Transverse colon (tissue), 4 donors: Measurements from ENCODE around the gene FKBP10.
A peak's percentile ranks its signal among the peaks of the same experiment; 100 is the strongest.

Experiments used
- CTCF ChIP-seq, 5 experiments: fragments of 200-600 bp in 3 of 5; fragments of 450-650 bp in 2 of 5; sonication (generic) in 3 of 5; IDR thresholded peaks; 1 replicate in 2 of 5; 2 replicates in 3 of 5; pipeline ENCODE4 v1.5.1; 2016 to 2017; ENCODE audit warnings: antibody characterized with exemption in 5 of 5, inconsistent platforms in 3 of 5, mild to moderate bottlenecking in 2 of 5, moderate library complexity in 1 of 5
- EP300 ChIP-seq: sonication (generic); formaldehyde crosslinking; IDR thresholded peaks from one replicate; pipeline ENCODE4 v1.6.1; 2017; ENCODE audit warnings: antibody characterized with exemption, low read depth
- POLR2A ChIP-seq: fragments of 450-650 bp; IDR thresholded peaks from one replicate; pipeline ENCODE4 v1.6.1; 2016; ENCODE audit warnings: antibody characterized with exemption, mild to moderate bottlenecking, moderate library complexity
- POLR2AphosphoS5 ChIP-seq, 3 donors: sonication (generic); formaldehyde crosslinking; IDR thresholded peaks; one replicate each; pipeline ENCODE4 v1.6.1; 2016; ENCODE audit warnings: antibody characterized with exemption in 3 of 3

GRCh38 chr17:41777157-41777573 lies 35.6 kb upstream of the FKBP10 start:
- TF ChIP-seq CTCF (IDR thresholded peaks at IDR 0.05) (peak in 4 of 5 experiments; percentile 13 to 49 (median 24)), POLR2A (no peak), EP300 (no peak), POLR2AphosphoS5 (IDR thresholded peaks at IDR 0.05) (no peak)
